Stimulated activated CD8-positive, alpha-beta memory T cell treated with anti-CD3 and anti-CD28 coated beads, Interleukin-15, amount 100 ng/mL, for 48 hours (primary cell): Measurements from ENCODE around the gene TRMT11.
"Not testable (repeated sequence)": the region's sequence is repeated elsewhere in the genome, so short reads cannot be mapped to it uniquely, and the experiment has no call there.

ENCODE experiments used
- DNase-seq, 2 donors: peaks; one replicate each; pipeline ENCODE4 v3.0.0-alpha.2; 2020; ENCODE audit warnings: low read depth in 2 of 2

Gene TRMT11

DNA sequence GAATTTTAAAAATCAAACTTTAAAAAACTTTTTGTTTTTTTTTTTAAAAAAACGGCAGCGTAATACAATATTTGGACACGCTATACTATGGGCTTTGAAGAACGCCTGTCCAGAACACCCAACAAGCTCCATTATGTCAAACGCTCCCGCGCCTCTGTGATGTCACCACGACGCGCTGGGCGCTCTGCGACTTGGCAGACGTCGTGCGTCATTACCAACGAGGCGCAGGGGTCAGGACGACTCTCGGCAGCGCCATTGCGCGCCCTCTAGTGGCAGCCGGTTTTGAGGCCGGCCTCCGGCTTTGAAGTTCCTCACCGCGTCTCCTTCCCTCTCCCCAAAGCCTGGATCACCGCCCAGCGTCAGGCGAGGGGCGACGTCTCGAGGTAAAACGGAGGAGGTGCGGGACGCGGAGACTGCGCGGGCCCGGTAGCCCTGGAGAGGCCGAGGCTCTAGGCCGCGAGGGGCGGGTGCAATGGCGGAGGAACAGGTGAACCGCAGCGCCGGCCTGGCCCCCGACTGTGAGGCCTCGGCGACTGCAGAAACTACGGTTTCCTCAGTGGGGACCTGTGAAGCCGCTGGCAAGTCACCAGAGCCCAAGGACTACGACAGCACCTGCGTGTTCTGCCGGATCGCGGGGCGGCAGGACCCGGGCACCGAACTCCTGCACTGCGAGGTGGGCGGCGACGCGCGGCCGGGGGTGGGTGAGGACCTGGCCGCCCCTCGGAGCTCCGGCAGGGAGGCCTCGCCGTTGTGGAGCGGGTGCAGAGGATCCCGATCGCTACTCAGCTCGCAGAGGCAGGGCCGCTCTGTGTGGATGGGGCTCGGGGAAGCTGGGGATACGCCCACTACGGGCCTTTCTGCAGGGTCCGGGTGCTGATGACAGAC is 29.6 kb upstream of the TRMT11 start, which contains the start of gene HINT3:
TSS of gene HINT3 (plus strand) at position 265 of the 885 bp plus-strand sequence. CDS start at position 473, 208 bp downstream.
- DNase-seq, result peak; percentile 97

DNA sequence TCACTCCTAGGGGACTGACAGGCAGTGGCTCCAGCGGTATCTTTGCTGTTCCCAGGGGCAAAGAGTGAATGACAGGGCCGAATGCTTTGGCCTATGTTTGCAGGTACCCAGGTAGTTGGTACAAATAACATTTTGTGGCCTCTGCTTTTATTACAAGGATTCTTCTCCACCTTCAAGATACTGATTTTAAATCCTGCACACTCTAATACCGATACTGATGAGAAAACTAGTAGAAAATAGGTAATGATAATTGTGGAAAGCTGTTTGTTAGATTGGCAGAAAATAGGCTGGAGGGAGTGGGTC is 29.0 kb upstream of the TRMT11 start:
- no peak for DNase-seq

DNA sequence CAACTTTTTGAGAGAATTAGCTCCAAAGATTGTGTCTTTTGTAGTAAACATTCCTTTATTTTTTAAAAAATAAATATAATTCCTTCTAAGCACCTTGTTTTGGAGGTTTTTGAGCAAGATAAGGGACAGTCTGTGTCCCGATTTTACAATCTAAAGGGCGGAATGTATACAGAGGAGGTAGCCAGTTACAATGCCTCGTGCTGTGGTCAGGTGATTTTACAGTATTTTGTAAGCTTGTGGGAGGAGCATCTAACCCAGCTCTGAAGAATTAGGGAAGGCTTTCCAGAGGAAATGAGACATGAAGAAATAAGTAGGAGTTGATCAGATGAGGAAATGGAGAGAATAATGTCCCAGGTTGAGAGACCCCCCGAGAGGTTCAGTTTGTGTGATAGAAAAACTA is 28.5 kb upstream of the TRMT11 start:
- no peak for DNase-seq

DNA sequence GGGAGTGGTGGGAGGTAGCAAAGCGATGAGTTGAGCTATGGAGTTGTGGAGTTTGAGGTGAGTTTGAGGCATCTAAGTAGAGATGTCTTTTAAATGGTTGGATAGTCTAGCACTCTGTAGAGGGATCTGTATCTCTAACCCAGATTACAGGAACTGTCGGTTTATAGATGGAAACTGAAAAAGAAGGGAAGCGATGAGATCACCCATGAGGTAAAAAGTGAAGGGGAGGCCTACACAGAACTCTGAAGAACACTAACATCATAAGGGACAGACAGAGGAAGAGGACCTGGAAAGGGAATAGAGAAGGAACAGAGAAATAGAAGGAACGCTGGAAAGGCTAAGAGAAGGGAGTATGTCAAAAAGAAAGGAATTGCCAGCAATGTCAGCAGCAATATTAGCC is 27.3 kb upstream of the TRMT11 start:
- DNase-seq, result no peak

DNA sequence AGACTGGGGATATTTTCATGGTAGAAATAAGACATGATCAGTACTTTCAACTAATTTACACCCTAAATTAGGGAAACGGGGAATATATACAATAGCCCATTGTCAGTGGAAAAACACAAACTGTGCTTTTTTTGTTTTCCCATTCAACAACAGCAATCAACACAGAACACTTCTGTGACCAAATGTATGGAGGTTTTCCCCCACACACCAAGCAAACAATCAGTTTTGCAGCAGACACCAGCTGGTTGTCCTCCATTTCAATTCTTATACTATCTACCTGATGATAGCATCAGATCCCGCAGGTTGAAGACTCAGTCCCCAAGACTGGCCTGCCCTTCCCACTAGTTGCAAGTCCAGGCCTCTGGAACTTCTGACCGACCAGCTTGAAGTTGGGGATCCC is 25.2 kb upstream of the TRMT11 start:
- no peak for DNase-seq

DNA sequence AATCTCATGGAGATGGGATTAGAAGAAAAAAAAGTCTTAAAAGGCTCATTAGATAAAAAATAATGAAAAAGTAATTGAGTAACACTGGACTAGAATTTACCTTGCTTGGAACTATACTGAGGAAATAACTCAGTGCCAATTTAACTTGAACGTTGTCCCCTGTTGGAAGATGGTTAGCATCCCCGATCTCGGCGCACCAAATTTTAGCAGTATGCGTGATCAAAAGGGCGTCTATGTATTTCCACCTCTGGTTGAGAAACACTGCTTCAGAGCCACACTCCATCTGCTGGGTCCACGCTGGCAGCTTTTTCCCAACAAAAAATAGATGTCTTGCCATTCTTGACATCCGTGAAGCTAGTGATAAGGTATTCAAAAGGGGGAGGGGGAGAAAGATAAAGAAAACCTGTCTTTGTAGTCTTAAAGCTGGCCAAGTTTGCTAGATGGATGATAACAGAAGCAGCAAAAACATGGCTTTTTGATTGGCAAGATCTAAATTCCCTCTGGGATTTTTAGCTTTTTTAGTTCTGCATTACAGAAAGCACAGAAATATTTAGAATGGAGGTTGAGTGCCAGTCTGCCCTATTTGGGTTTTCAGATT is 23.3 kb upstream of the TRMT11 start:
- DNase-seq, result no peak

DNA sequence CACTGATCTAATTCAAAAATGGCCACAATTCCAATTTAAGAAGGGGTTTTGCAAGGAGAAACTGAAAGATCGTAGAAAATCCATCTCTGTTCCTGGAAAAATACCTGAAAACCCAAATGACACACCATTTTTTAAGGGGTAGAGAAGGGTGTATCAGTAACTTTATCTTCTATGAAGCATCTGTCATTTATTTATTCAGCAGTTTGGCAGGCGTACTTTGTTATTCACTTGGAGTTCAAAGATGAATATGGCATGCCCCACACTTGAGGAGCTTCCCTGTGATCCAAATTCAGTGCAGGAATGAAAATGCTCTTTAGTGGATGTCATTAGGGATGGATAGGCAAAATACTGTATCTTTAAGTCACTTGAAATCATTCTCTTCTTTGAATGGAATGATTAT is 22.5 kb upstream of the TRMT11 start:
- no peak for DNase-seq

DNA sequence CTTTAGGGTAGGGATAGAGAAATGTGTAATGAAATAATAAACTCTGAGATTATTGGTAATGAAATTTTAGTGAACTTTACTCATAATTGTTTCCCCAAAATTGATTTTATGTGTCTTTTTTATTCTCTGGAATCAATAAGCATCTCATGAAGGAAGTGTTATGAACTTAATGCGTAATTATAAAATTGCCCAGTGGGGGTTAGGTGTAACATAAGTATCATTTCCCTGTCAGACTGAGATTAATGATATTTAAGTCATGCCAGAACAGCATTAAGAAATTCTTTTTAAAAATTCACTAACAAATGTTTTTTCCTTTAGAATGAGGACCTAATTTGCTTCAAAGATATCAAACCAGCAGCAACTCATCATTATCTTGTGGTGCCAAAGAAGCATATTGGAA is 19.8 kb upstream of the TRMT11 start:
- DNase-seq, result no peak

DNA sequence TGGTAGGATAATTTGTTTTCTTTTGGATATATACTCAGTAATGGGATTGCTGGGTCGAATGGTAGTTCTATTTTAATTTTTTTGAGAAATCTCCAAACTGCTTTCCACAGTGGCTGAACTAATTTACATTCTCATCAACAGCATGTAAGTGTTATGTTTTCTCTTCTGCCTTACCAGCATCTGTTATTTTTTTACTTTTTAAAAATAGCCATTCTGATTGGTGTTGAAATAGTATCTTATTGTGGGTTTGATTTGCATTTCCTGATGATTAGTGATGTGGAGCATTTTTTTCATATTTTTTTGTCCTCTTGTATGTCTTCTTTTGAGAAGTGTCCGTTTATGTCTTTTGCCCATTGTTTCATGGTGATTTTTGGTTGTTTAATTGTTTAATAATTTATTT is 17.8 kb upstream of the TRMT11 start:
- no peak for DNase-seq

DNA sequence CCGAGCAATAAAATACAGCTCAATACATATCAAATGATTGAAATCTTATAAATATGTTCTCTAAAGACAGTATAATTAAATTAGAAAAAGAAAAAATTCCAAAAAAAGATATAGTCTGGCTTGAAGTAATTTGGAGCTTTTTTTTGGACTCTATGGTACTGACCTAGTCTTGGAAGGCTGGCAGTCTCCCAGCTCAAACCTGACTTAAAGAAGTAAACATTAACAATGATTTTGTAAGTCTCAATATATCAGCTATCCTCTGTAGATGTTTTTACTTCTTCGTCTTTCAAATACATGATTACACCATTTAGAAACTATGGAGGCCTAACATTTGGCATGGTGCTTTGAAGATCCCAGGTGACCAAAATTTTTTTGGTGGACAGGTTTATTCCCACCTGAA is 15.6 kb upstream of the TRMT11 start:
- no peak for DNase-seq

DNA sequence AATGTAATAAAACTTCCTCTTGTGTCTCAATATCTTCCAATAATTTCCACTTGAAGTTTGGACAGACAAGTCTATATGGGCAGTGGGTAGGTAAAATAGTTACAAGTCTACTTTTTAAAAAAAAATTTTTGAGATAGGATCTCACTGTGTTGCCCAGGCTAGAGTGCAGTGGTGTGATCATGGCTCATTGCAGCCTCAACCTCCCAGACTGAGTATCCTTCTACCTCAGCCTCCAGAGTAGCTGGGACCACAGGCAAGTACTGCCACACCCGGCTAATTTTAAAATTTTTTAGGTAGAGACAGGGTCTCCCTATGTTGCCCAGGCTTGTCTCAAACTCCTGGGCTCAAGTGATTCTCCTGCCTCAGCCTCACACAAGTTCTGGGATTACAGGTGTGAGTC is 13.9 kb upstream of the TRMT11 start:
- DNase-seq, result not testable (repeated sequence)

DNA sequence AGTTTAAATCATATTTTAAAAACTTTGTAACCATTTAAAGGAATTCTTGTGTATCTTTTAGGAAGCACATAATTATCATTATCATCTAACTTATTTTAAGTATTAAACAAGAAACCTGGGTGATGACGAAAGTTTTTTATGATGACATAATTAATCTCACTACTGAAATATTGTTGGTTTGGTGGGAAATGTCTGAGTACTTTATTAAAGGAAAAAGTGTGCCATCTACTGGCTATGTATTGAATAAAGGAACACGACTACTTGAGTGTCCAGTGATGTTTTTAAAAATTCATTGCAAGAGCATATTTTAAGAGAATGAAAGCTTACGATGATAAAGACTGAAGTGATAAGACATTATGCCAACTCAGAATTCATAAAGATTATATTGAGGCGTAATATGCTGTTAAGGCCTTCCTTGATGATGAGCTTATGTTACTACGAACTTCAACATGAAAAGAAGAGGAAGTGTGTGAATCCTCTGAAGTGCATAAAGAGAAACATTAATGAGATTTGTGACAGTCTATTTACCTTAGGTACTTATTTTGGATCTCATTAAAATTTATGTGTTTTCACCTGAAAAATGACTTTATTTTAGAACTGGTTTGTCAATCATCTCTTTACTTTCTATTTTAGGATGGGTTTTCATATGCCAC is 12.0 kb upstream of the TRMT11 start:
- DNase-seq, result no peak

DNA sequence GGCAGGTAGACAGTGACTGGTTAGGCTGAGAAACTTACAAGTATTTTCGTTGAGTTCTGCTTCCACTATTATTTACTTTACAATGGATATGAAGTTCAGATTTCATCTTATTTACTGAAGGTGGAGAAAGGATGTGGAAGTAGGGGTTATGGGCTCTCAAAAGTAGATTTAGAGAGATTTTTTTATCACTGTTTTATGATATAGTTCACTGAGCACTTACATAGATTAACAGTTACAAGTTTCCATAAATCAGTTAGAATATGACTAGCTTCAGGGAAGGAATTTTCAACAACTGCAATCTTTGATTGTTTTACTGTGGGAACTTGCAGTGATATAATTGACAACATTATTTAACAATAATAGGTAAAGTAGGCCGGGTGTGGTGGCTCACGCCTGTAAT is 7.2 kb upstream of the TRMT11 start:
- no peak for DNase-seq

DNA sequence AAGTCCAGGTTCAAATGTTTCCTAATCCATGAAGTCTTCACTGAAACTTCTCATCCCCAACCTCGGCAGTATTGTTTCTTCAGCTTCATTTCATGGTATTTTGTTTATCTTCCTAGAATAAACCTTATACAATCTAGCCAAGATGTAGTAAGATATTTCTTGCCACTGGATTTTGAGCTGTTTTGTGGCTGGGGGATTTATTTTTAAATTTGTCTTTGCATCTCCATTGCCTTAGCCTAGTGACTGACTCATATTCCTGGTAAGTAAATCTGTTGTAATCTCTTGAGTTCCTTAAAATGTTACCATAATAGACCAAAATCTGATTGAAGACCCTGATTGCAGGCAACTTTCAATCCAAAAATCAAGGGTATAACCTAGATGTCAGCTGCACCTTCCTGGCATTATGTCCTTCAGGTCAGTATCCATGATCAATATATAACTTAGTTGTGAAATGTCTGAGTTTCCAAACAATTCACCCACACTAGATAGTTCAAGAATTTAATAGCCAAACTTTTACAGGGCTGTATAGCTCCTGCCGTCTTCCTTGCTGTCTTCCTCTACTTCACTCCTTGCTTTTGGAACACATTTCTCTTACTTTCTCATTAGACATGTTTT is 4.7 kb upstream of the TRMT11 start:
- DNase-seq, result no peak

DNA sequence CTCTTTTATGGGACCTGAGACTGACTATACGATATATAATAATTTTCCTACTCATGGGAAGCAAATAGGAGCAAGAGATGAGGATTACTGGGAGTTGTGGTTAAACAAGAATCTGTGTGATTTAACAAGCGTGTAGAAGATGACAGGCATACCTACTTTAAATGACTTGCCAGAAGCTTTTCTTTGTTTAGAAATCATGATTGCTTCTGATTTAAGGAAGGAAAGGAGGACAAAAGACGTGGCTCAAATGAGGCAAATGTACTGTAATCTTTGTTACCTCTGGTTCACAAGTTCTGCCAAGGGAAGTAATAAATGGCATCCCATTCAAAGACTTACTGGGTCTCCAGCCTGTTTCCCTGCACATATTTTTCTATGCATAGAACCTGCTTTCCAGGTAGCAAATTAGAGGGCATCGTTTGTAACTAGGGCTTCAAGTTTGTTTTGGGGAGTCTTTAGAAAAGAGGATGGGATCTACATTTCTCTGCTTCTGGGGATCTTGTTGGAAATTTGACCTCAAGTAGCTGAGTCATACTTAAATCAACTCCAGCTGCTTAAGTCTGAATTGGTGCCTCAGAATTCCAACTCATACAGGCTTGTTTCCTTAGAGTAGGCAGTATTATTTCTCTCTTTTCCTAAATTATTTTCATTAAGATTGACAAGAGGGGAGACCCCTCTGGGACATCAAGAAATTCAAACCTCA is 2.9 kb upstream of the TRMT11 start:
- no peak for DNase-seq

DNA sequence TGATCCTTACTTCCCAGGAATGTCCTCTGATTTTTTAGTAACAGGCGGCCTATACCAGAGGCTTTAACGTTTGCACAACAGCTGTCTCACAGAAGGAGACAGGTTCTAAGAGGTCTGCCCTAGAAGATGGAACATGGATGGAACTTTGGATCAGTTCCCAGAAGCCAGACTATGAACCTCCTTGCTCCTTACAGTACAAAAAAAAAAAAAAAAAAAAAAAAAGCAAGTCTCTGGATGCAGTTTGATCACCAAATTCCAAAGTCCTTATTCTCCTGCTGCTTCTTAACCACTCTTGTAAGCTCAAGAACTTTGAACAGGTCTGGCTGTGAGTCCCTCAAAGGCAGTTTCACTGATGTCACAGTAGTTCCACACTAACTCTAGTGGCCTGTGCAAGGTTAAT is 2.0 kb upstream of the TRMT11 start:
- no peak for DNase-seq

DNA sequence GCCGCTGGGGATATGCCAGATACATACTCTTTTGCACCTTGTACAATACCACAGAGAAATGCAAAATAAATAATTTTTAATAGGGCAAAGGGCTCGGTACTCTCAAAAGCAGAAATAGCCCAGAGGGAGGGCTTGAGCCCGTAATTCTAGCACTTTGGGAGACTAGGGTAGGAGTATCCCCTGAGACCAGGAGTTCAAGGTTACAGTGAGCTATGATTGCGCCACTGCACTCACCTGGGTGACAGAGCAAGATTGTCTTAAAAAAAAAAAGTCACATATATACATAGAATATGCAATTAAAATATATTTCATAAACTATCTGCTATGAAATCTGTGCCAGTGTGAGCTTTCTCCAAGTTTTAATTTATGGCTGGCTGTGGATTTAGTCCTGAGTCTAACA is 818 bp upstream of the TRMT11 start:
- DNase-seq, result no peak

DNA sequence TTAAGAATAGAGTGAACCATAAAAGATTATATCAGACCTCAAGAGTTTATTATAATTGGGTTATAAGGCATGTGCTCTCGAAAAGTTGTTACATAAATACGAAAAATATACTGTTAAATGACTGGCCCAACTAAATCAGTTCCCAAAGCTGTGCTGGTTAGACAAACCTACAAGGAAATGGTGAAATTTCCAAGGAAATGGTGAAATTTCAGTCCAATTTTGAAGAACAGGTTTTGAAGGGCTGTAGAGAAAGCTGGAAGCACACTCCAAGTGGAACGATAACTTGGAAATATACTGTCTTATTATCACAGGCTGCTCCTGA is 400 bp upstream of the TRMT11 start:
- no peak for DNase-seq

DNA sequence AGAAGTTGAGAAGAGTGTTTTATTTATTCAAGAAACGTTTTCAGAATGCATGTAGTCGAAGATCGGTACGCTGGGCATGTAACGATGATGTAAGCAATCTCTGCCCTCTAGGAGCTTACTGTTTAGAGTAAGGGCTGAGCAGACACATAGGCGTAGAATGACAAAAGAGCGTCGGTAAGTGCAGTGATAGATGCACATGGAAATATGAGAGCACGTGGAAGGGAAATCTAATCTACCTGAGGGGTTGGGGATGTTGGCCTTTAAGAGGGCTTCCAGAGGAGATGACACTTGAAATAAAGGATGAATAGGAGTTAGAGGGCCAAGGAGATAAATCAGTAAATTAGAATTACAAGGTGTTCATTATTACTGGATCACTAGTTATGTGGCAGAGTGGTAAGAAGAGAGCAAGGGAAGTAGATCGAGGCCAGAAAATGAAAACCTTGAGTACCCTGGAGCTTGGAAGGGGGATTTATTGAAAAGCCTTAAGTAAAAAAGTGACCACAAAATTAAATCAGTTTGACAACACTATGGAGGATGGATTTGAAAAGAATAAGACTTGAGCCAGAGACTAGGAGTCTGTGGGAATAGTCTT is 782 bp downstream of the TRMT11 start:
- no peak for DNase-seq

DNA sequence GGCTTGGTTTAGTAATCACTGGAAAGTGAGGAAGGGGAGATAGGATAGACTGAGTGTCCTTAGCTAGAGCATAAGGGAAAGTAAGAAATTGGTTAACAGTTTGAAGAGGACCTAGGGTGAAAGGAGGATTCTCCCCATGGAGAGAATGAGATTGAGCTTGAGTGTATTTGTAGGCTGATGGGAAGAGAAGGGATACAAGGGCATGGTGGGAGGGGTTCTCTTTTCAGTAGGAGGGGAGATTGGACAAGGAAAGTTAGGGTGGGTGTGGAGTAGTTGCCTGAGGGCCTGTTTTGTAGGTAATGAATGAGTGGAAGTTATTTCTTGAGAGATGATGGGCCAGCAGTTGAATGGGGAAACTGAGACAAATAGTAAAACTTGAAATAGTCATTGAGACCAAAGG is 1.9 kb downstream of the TRMT11 start:
- DNase-seq, result no peak

DNA sequence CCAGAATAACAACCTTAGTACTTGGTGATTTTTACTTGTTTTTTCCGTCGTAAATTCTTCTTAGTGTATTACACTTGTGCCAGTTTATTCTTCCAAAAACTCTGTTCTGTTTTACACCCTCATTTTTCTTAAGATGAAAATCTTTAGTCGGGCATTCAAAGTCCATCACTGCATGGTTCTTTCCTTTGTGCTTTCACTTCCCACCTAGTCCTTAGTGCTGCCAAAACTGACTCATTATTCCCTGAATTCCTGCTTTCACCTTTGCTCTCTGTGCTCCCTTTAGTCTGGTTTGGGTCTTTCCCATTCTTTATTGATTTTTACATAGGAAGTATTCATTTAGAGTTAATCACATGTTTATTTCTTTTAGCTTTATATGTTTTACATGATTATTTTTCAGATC is 3.3 kb downstream of the TRMT11 start:
- DNase-seq, result no peak

DNA sequence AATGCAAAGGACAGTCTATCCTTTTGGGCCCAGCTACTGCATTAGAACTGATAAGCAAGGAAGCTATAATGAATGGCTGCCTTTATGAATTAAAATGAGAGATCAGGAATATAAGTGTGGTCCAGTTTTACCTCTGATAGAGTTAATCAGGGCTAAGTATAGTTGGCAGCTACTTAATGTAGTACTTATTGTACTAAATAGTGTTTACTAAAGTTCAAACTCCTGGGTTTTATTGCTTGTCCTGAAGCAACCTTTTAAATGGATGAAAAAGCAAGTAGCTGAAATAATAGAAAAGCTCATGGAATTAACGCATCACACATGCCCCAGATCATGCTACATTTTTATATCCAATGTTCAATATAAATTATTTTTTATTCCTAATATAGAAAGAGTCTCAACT is 5.3 kb downstream of the TRMT11 start:
- DNase-seq, result no peak
